SK-N-SH (cell line): ENCODE measurements around the gene KCNG1. TPM values are rescaled to one million over a fixed set of nuclear protein-coding genes. Genes with fewer than 3 reads are reported as not detected.

ENCODE experiments used
- CTCF ChIA-PET: fragments of 300-600, 350-600 bp; formaldehyde crosslinking; extraction: SDS; loops from one replicate; lab custom pipeline; 2021; lab: Yijun Ruan, JAX
- POLR2A ChIA-PET: fragments of 350-600 bp; sonication (Branson Sonifier 250); formaldehyde crosslinking; extraction: SDS; loops from one replicate; lab custom pipeline; 2020; ENCODE audit warnings: antibody characterized with exemption, inconsistent platforms; lab: Yijun Ruan, JAX
- DNase-seq: peaks from one replicate; pipeline ENCODE4 v3.0.0; 2012
- H2AFZ ChIP-seq: fragments of 200-600 bp; sonication (generic); 2 replicates; pipeline ENCODE4 v1.8.1; 2016; ENCODE audit warnings: antibody characterized with exemption, mild to moderate bottlenecking, low read depth
- H3F3A ChIP-seq: fragments of 200-600 bp; sonication (generic); replicated peaks from 2 replicates; pipeline ENCODE3; 2016; ENCODE audit warnings: antibody characterized with exemption, mild to moderate bottlenecking; ENCODE audit not compliant: insufficient read depth
- H3K27ac ChIP-seq, 2 experiments: fragments of 200-500 bp in 1 of 2; fragments of 200-600 bp in 1 of 2; sonication (Bioruptor generic) in 1 of 2; sonication (generic), shearing (Covaris generic) in 1 of 2; 2 replicates each; pipeline versions ENCODE4 v1.5.1 to v1.6.1; 2014 to 2016; ENCODE audit warnings: low read depth in 2 of 2, inconsistent platforms in 1 of 2, low read length in 1 of 2, mild to moderate bottlenecking in 1 of 2, mixed read lengths in 1 of 2
- H3K27me3 ChIP-seq: fragments of 200-600 bp; sonication (generic), shearing (Covaris generic); 2 replicates; pipeline ENCODE4 v1.6.1; 2016; ENCODE audit warnings: mixed run types; ENCODE audit not compliant: insufficient read depth
- H3K36me3 ChIP-seq, 2 experiments: fragments of 200-500 bp in 1 of 2; fragments of 200-600 bp in 1 of 2; sonication (Bioruptor generic) in 1 of 2; sonication (generic) in 1 of 2; replicated peaks in 1 of 2; 2 replicates each; pipeline versions ENCODE3 to v1.5.1; 2014 to 2016; ENCODE audit warnings: low read length in 1 of 2, mild to moderate bottlenecking in 1 of 2; ENCODE audit not compliant: insufficient read depth in 2 of 2, control insufficient read depth in 1 of 2
- H3K4me1 ChIP-seq, 2 experiments: fragments of 200-500 bp in 1 of 2; fragments of 200-600 bp in 1 of 2; sonication (Bioruptor generic) in 1 of 2; sonication (generic), shearing (Covaris generic) in 1 of 2; 2 replicates each; pipeline versions ENCODE4 v1.5.1 to v1.6.1; 2014 to 2016; ENCODE audit warnings: low read depth in 1 of 2, low read length in 1 of 2, mixed run types in 1 of 2; ENCODE audit not compliant: insufficient read depth in 2 of 2, control insufficient read depth in 1 of 2
- H3K4me2 ChIP-seq: fragments of 200-600 bp; sonication (generic), shearing (Covaris generic); 2 replicates; pipeline ENCODE4 v1.6.1; 2017; ENCODE audit warnings: mixed run types
- H3K4me3 ChIP-seq, 2 experiments: fragments of 200-500 bp in 1 of 2; fragments of 200-600 bp in 1 of 2; sonication (Bioruptor generic) in 1 of 2; sonication (generic), shearing (Covaris generic) in 1 of 2; 2 replicates each; pipeline versions ENCODE4 v1.5.1 to v1.8.1; 2014 to 2016; ENCODE audit warnings: low read depth in 2 of 2, inconsistent platforms in 1 of 2, low read length in 1 of 2, mild to moderate bottlenecking in 1 of 2, mixed read lengths in 1 of 2, moderate library complexity in 1 of 2
- H3K79me2 ChIP-seq: fragments of 200-600 bp; sonication (generic); 2 replicates; pipeline ENCODE4 v1.8.1; 2017; ENCODE audit warnings: mild to moderate bottlenecking; ENCODE audit not compliant: insufficient read depth
- H3K9ac ChIP-seq: fragments of 200-600 bp; sonication (generic); 2 replicates; pipeline ENCODE4 v1.6.1; 2017; ENCODE audit warnings: mixed run types
- H3K9me2 ChIP-seq: fragments of 200-600 bp; sonication (generic); 2 replicates; pipeline ENCODE4 v1.6.1; 2017; ENCODE audit warnings: mixed run types
- H3K9me3 ChIP-seq: fragments of 200-600 bp; sonication (generic); 2 replicates; pipeline ENCODE4 v1.6.1; 2017; ENCODE audit warnings: mixed run types, mild to moderate bottlenecking, moderate library complexity
- H4K20me1 ChIP-seq: fragments of 200-600 bp; sonication (generic); 2 replicates; pipeline ENCODE4 v1.6.1; 2017; ENCODE audit warnings: mild to moderate bottlenecking, mixed run types; ENCODE audit not compliant: insufficient read depth
- CHD2 ChIP-seq: fragments of 150-350 bp; IDR thresholded peaks from 2 replicates; pipeline ENCODE4 v1.6.1; 2018; ENCODE audit warnings: low read length; ENCODE audit not compliant: partially characterized antibody
- CTCF ChIP-seq: fragments of 200-600 bp; sonication (generic); IDR thresholded peaks from 2 replicates; pipeline ENCODE4 v1.6.1; 2017; ENCODE audit warnings: antibody characterized with exemption, mild to moderate bottlenecking, moderate library complexity
- ELF1 ChIP-seq: IDR thresholded peaks from 2 replicates; pipeline ENCODE4 v1.4.0; 2012
- EP300 ChIP-seq, 2 experiments: IDR thresholded peaks; 2 replicates each; pipeline versions ENCODE4 v1.4.0 to v1.6.1; 2012; ENCODE audit warnings: borderline replicate concordance in 1 of 2, low read depth in 1 of 2, low read length in 1 of 2
- EZH2phosphoT487 ChIP-seq: fragments of 200-600 bp; sonication (generic); IDR thresholded peaks from 2 replicates; pipeline ENCODE4 v1.6.1; 2017; ENCODE audit warnings: low read depth, mixed run types, mild to moderate bottlenecking, antibody characterized with exemption, moderate library complexity, borderline replicate concordance
- FOSL2 ChIP-seq: IDR thresholded peaks from 2 replicates; pipeline ENCODE4 v1.4.0; 2012; ENCODE audit warnings: low read depth, mild to moderate bottlenecking, moderate library complexity, borderline replicate concordance
- FOXM1 ChIP-seq: IDR thresholded peaks from 2 replicates; pipeline ENCODE4 v1.4.0; 2012; ENCODE audit warnings: low read depth, mild to moderate bottlenecking
- GATA2 ChIP-seq: sonication (generic); formaldehyde crosslinking; IDR thresholded peaks from 2 replicates; pipeline ENCODE4 v1.5.0; 2020; ENCODE audit warnings: mild to moderate bottlenecking, missing genetic modification reagents
- JUND ChIP-seq: IDR thresholded peaks from 2 replicates; pipeline ENCODE4 v1.4.0; 2012
- MXI1 ChIP-seq: IDR thresholded peaks from 2 replicates; pipeline ENCODE4 v1.6.1; 2012; ENCODE audit warnings: mild to moderate bottlenecking, low read depth, low read length, improper control_type of control experiment
- NFIC ChIP-seq: IDR thresholded peaks from 2 replicates; pipeline ENCODE4 v1.4.0; 2012; ENCODE audit warnings: borderline replicate concordance
- NRF1 ChIP-seq: IDR thresholded peaks from 2 replicates; pipeline ENCODE4 v1.6.1; 2012; ENCODE audit warnings: low read depth, mild to moderate bottlenecking, low read length
- PBX3 ChIP-seq: IDR thresholded peaks from 2 replicates; pipeline ENCODE4; 2012
- POLR2AphosphoS5 ChIP-seq: IDR thresholded peaks from 2 replicates; pipeline ENCODE4 v1.6.1; 2012; ENCODE audit warnings: low read depth, low read length
- RCOR1 ChIP-seq: fragments of 150-350 bp; IDR thresholded peaks from 2 replicates; pipeline ENCODE4 v1.6.1; 2017; ENCODE audit warnings: antibody characterized with exemption, low read length
- RFX5 ChIP-seq: IDR thresholded peaks from 2 replicates; pipeline ENCODE4 v1.6.1; 2012; ENCODE audit warnings: mild to moderate bottlenecking, improper control_type of control experiment, low read length
- TEAD4 ChIP-seq: IDR thresholded peaks from 2 replicates; pipeline ENCODE4 v1.4.0; 2012; ENCODE audit warnings: mild to moderate bottlenecking, borderline replicate concordance; ENCODE audit not compliant: insufficient read depth
- WGBS: methylation state at CpG from one replicate; pipeline ENCODE4 v1.1.6; 2017; ENCODE audit warnings: low lambda C conversion rate; 5-methylcytosine and 5-hydroxymethylcytosine counted together
- polyA plus RNA-seq, 3 experiments: library from polyadenylated mRNA; depleted of rRNA; stranded (reverse); fragments of >200 nt; gene quantifications; 2 replicates each; pipeline ENCODE4 v1.2.3, GENCODE V29; 2012
- TF ChIP-seq, protein P1 (sequence below): IDR thresholded peaks from 2 replicates; pipeline ENCODE4 v1.4.0; 2012; ENCODE audit warnings: low read depth, borderline replicate concordance
- TF ChIP-seq, protein P2 (sequence below): IDR thresholded peaks from 2 replicates; pipeline ENCODE4 v1.4.0; 2012; ENCODE audit warnings: low read depth, borderline replicate concordance

Gene KCNG1
- polyA plus RNA-seq, 1 of the 3 experiments (the other 2 are of a cell fraction), result 13.8 TPM

GRCh38 chr20:51037532-51038115, 14.7 kb upstream of the KCNG1 start:
- DNase-seq, result no peak
- Histone ChIP-seq H3K9me3 (no peaks in the 10 kb centered on the region), H3K4me2 (no peak overlapping the region), H4K20me1 (no peaks in the 10 kb centered on the region)
- TF ChIP-seq NFIC (no peak), CHD2 (no peak), CTCF (no peak), PBX3 (no peak), POLR2AphosphoS5 (no peak), NRF1 (no peak), RFX5 (no peak), MXI1 (no peak), JUND (no peak), EZH2phosphoT487 (no peak), FOXM1 (no peak), GATA2 (CRISPR knock-in tag) (no peak), FOSL2 (no peak), RCOR1 (no peak), EP300 (IDR thresholded peaks at IDR 0.05; ENCODE audit: borderline replicate concordance in 1 of 2, low read depth in 1 of 2, low read length in 1 of 2) (no peak), ELF1 (no peak), TEAD4 (no peak)
- TF ChIP-seq, protein P1, sequence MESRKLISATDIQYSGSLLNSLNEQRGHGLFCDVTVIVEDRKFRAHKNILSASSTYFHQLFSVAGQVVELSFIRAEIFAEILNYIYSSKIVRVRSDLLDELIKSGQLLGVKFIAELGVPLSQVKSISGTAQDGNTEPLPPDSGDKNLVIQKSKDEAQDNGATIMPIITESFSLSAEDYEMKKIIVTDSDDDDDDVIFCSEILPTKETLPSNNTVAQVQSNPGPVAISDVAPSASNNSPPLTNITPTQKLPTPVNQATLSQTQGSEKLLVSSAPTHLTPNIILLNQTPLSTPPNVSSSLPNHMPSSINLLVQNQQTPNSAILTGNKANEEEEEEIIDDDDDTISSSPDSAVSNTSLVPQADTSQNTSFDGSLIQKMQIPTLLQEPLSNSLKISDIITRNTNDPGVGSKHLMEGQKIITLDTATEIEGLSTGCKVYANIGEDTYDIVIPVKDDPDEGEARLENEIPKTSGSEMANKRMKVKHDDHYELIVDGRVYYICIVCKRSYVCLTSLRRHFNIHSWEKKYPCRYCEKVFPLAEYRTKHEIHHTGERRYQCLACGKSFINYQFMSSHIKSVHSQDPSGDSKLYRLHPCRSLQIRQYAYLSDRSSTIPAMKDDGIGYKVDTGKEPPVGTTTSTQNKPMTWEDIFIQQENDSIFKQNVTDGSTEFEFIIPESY, result no peak
- TF ChIP-seq, protein P2, sequence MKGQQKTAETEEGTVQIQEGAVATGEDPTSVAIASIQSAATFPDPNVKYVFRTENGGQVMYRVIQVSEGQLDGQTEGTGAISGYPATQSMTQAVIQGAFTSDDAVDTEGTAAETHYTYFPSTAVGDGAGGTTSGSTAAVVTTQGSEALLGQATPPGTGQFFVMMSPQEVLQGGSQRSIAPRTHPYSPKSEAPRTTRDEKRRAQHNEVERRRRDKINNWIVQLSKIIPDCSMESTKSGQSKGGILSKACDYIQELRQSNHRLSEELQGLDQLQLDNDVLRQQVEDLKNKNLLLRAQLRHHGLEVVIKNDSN, result no peak
- TF ChIP-seq, all 33 proteins: peak for 0
- Histone ChIP-seq H3K4me1 (peaks cover 0 to 18% of the 10 kb centered on the region in 2 experiments; a peak in 1 of 4 replicates), H3K9ac (no peak overlapping the region), H3K27me3 (no peaks in the 10 kb centered on the region), H3K9me2 (no peaks in the 10 kb centered on the region), H2AFZ (no peak overlapping the region), H3K79me2 (no peaks in the 10 kb centered on the region), H3K36me3 (no peaks in the 10 kb centered on the region), H3F3A (peaks cover 5% of the 10 kb centered on the region), H3K27ac (no peak overlapping the region), H3K4me3 (no peak overlapping the region)
- WGBS, result 94% methylated on average over 10 of the region's 14 CpGs
- POLR2A ChIA-PET, result no interaction called here
- CTCF ChIA-PET, result interaction anchor here (1.1 to 1.5 kb wide), 3 partner anchors 9 to 56 kb away, joined by 3 to 6 read pairs (median 3); no protein-coding TSS in a partner anchor
